IPS-NIHi7 (cell line): Measurements from ENCODE around the gene OSBPL5.
A peak's percentile ranks its signal among the peaks of the same experiment; 100 is the strongest.
"Not testable (repeated sequence)": the region's sequence is repeated elsewhere in the genome, so short reads cannot be mapped to it uniquely, and the experiment has no call there.

Experiments used
- DNase-seq: peaks from one replicate; pipeline ENCODE4 v3.0.0; 2012; ENCODE audit warnings: mixed read lengths; ENCODE audit errors: extremely low spot score

OSBPL5 gene

GRCh38 chr11:3181725-3182461, 16.8 kb upstream of the OSBPL5 start:
- DNase-seq = no peak

DNA sequence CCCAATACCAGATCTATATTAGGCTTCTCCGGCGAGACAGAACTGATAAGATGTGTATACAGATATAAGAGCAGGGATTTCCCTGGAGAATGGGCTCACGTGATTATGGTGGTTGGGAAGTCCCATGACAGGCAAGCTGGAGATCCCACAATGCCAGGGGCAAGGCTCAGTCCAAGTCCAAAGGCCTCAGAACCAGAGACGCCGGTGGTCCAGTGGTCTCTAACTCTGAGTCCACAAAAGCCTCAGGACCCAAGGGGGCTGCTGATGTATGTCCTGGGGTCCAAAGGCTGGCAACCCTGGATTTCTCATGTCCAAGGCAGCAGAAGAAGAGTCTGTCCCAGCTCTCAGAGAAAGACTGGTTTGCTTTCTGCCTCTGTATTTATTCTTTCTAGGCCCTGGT, 15.8 kb upstream of the OSBPL5 start:
- DNase-seq = no peak

DNA sequence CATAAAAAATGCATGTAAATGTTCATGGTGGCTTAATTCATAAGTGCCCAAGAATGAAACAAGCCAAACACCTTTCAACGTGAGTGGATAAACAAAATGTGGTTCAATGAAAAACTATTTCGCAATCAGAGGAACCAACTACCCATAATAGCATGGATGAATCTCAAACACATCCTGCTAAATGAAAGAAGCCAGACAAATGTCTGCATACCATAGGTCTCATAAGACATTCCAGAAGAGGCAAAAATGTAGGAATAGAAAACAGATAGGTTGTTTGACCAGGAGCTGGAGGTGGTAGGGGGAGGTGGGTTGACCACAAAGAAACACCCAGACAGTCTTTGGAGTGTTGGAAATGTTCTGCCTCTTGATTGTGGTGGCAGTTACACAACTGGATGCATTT, 13.2 kb upstream of the OSBPL5 start:
- no peak for DNase-seq

DNA sequence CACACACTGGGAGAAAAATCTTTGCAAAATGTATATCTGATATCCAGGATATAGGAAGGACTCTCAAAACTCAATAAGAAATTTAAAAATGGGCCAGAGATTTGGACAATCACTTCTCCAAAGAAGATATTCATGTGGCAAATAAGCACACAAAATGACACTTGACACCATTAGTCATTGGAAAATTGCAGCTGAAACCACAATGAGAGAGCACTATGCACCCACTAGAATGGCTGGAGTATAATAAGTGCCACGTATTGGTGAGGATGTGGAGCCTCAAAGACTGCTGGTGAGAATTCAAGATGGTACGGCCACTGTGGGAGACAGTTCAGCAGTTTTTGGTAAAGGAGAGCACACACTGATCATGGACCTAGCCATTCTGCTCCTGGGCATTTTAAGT, 12.8 kb upstream of the OSBPL5 start:
- DNase-seq = no peak

GRCh38 chr11:3176487-3176886, 11.4 kb upstream of the OSBPL5 start:
- no peak for DNase-seq

- no peak for DNase-seq
Measured at GRCh38 chr11:3175194-3175593, 10.1 kb upstream of the OSBPL5 start.

GRCh38 chr11:3174387-3174786, 9.3 kb upstream of the OSBPL5 start:
- no peak for DNase-seq

- DNase-seq = no peak
Measured at GRCh38 chr11:3173795-3174194, 8.7 kb upstream of the OSBPL5 start.

DNA sequence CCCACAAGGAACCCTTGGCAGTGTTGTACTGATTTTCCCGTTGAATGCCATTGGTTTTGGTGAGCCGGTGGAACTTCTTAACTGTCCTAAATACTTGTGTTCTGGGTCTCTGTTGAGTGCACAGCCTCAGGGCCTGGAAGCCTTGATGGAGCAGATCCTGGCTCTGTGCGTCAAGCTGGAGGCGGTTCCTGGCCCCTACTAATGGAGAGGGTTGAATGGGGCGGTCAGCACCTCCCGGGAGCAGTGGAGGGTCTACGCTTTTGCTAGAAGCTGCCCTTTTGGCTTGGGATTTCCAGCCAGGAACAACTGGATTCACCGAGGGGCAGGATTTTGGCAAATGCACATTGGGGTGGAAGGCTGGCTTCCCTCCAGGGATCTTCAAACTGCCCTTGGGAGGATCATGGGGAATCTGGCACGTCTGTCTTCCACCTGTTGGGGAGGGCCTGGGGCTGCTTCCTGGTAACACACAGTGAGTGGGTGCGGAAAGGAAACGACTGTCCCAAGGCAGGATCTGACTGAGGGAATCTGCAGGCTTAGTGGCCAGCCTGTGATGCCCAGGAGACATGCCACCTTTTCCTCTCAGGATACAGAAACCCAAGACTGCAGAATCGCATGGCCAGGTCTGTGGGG, 6.9 kb upstream of the OSBPL5 start:
- DNase-seq = no peak

- no peak for DNase-seq
Measured at GRCh38 chr11:3170756-3171650, 5.9 kb upstream of the OSBPL5 start.

GRCh38 chr11:3170044-3170755, 5.1 kb upstream of the OSBPL5 start:
- no peak for DNase-seq

DNA sequence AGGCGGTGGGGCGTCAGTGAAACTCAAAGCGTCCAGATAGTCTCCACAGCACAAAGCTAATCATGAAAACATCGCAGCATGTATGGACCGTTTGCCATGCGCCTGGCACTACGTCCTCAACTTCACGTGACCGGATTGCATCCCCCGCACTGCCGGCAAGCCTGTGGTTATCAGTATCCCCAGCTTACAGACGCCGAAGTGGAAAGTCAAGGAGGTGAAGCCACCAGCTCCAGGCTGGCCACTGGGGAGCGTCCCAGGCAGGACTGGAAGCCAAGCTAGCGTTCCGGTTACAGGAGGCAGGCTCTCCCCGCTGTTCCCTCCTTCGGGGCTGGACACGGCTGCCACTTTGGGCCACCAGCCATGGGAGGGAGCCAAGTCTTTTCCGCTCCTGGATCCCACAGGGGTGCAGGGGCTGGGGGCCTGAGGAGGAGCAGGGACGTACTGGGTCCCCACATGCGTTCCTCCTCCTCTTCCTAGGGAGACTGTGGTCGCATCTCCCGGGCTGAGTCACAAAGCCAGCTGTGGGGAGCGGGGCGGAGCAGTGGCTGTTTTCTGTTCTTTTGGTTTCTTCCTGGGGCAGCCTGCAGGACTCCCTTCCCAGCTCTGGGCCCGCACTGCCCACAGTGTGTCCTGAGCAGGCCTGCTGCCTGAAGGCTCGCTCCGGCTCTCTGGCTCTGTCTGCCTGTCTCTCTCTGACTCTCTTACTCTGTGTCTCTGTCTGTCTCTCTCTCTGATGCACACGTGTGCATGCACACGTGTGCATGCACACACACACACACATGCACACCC, 4.3 kb upstream of the OSBPL5 start:
- DNase-seq = peak; percentile 63

GRCh38 chr11:3168742-3169254, 3.7 kb upstream of the OSBPL5 start:
- DNase-seq = not testable (repeated sequence)

DNA sequence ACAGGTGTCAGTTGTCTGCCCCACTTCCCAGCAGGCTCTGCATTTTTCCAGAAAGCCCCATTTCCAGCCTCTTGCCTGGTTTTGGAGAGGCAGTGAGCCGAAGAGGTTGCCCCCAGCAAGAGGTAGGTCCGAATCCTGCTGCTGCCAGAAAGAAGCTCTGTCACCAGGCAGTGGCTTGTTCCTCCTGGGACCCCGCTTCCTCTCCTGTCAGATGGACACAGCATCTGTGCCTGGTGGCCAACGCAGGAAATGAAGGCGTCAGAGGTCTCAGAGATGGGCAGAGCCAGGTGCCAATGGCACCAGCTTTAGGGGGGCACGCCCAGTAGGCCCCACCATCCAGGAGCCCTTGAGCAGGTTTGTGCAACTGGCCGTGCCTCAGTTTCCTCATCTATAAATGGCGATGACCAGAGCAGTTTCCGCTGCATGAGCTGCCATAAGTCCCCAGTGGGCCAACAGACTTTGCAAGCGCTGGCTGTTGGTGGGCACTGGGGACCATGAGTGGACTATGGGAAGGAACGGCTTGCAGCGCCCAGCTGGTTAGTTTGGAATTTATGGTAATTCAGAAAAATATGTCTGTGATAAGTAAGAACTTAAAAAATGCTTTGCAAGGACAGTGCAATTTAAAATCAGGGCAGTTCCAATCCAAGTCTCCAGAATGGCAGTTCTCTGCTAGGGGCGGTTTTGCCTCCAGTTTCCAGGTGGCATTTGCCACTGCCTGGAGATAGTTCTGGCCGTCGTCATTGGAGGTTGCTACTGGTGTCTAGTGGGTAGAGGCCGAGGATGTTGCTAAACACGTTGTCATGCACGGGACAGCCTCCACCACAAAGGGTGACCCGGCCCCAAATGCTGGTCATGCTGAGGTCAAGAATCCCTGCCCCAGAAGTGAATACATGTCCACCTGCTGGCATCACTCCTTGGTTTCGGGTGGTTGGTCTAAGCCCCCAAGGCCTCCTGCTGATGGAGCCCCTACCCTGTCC, 2.3 kb upstream of the OSBPL5 start:
- DNase-seq = no peak

GRCh38 chr11:3166268-3167142, 1.4 kb upstream of the OSBPL5 start:
- no peak for DNase-seq

DNA sequence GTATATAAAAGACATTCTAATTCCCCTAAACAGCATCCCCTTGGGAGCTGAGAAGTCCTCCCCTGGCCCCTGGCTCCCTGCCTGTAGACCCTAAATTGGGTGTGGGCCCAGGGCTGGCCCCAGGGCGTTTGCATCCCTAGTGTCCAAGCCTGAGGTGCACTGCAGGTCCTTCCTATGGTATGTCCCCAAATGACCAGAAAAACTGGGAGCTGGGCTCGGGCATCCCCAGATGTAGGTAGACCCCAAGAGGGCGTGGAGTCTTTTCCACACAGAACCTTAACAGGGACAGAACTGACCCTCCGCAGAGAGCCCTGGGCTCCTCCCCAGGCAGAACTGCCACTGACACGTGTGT, 782 bp upstream of the OSBPL5 start:
- DNase-seq = no peak

DNA sequence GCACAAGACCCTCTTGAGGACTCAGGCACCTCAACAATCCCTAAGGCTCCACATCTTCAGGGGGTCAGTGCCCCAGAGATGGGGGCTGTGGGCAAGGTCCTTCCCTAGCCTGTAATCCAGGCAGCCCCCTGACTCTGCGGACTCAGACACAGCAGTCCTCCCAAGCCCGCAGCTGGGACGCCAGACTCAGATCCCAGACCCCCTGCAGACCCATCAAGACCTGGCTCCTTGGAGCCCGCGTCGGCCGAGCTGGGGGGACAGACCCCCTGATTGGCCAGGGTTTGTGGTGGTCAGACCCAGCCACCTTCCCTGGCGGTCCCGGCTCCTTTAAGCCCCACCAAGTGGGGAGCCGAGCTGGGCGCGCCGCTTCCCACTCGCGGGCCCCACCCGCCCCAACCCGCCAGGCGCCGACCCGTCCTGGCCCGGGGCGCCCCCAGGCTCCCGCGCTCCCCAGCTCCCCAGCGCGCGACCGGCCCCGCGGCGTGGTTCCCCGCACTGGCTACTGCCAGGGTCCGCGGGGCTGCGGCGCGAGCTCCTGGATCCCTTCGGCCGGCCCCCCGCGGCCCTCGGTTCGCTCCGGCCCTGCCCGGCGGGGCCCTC, 458 bp downstream of the OSBPL5 start:
- peak; percentile 41 for DNase-seq

- DNase-seq = no peak
Measured at GRCh38 chr11:3164138-3164551, 965 bp downstream of the OSBPL5 start.
